ENCODE measurements around the gene HPDL.
"Not testable (repeated sequence)": the region's sequence is repeated elsewhere in the genome, so short reads cannot be mapped to it uniquely, and the experiment has no call there.

HPDL gene

DNA sequence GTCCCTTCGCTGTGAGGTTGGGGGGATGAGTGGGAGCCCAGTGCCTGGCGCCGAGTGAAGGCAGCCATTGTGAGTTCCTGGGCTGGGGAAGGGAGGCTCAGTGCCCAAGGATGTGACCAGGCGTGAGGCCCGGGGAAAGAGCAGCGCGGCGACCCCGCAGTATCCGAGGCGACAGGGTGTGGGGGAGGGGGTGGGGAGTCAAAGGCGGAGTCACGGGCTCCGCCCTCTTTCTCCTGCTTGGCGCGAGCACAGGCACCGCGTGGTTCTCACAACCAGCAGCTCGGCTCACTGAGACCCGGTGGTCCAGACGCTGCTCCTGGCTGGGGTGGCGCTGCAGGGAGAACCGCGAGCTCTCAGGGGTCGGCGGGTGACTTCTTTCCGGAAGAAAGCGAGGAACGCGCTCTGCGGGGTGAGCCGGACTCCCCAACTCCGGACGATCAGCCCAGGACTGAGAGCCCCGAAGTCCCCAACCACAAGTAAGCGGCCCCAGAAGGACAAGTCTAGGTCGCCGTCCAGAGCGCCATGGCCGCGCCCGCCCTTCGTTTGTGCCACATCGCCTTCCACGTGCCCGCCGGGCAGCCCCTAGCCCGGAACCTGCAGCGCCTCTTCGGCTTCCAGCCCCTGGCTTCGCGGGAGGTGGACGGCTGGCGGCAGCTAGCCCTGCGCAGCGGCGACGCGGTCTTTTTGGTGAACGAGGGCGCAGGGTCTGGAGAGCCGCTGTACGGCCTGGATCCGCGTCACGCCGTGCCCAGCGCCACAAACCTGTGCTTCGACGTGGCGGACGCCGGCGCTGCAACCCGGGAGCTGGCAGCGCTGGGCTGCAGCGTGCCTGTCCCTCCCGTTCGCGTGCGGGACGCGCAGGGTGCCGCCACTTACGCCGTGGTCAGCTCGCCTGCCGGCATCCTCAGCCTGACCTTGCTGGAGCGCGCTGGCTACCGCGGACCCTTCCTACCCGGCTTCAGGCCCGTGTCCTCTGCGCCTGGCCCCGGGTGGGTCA lies at the start of gene HPDL:
TSS of gene HPDL (plus strand) at position 269 of the 997 bp plus-strand sequence. CDS start at position 523, 254 bp downstream.
- Histone ChIP-seq H3K4me3 (ENCODE audit: low read depth, low read length) (no peak within 1 kb of the TSS), H3K36me3 (peaks cover 23% of the 10 kb centered on the region), H3K27ac (no peak within 1 kb of the TSS), H3K27me3 (ENCODE audit: insufficient read depth, low read depth, severe bottlenecking) (no peaks in the 10 kb centered on the region), H3K9me3 (ENCODE audit: severe bottlenecking) (no peaks in the 10 kb centered on the region)
- no peak for DNase-seq
- TF ChIP-seq, protein P1, sequence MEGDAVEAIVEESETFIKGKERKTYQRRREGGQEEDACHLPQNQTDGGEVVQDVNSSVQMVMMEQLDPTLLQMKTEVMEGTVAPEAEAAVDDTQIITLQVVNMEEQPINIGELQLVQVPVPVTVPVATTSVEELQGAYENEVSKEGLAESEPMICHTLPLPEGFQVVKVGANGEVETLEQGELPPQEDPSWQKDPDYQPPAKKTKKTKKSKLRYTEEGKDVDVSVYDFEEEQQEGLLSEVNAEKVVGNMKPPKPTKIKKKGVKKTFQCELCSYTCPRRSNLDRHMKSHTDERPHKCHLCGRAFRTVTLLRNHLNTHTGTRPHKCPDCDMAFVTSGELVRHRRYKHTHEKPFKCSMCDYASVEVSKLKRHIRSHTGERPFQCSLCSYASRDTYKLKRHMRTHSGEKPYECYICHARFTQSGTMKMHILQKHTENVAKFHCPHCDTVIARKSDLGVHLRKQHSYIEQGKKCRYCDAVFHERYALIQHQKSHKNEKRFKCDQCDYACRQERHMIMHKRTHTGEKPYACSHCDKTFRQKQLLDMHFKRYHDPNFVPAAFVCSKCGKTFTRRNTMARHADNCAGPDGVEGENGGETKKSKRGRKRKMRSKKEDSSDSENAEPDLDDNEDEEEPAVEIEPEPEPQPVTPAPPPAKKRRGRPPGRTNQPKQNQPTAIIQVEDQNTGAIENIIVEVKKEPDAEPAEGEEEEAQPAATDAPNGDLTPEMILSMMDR (IDR thresholded peaks at IDR 0.05; ENCODE audit: low read depth, low read length): no peak

DNA sequence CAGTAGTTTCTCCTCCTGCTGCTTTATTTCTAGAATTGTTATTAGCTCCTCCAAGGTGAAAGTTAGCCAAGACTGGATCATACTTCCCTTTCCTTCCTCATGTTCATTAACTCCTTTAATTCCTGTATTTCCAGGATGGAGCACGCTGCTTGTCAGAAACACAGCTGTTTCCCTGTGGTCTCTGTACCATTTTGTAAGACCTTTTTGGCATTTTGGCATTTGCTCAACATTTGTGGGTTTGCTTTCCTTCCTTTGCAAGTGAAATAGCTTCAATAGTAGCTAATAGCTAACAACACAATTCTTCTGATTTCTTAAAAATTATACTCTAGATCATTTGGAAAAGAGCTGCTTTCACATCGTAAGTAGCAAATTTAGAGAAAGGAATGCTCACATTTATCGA lies 44.3 kb upstream of the HPDL start:
- H3K27me3 ChIP-seq (ENCODE audit: insufficient read depth, low read depth, severe bottlenecking): no peaks in the 10 kb centered on the region
- TF ChIP-seq, protein P1 (IDR thresholded peaks at IDR 0.05; ENCODE audit: low read depth, low read length): no peak
- H3K27ac ChIP-seq: no peak overlapping the region
- no peak for DNase-seq
- no peak overlapping the region for H3K4me3 ChIP-seq (ENCODE audit: low read depth, low read length)
- no peaks in the 10 kb centered on the region for H3K36me3 ChIP-seq
- no peaks in the 10 kb centered on the region for H3K9me3 ChIP-seq (ENCODE audit: severe bottlenecking)

DNA sequence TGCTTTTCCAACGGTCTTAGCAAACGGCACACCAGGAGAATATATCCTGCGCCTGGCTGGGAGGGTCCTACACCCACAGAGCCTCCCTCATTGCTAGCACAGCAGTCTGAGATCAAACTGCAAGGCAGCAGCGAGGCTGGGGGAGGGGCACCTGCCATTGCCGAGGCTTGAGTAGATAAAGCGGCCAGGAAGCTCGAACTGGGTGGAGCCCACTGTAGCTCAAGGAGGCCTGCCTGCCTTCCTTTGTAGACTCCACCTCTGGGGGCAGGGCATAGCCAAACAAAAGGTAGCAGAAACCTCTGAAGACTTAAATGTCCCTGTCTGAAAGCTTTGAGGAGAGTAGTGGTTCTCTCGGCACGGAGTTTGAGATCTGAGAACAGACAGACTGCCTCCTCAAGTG lies 41.8 kb upstream of the HPDL start:
- H3K27ac ChIP-seq; H3K27me3 ChIP-seq (ENCODE audit: insufficient read depth, low read depth, severe bottlenecking); H3K36me3 ChIP-seq; H3K9me3 ChIP-seq (ENCODE audit: severe bottlenecking); H3K4me3 ChIP-seq (ENCODE audit: low read depth, low read length); DNase-seq: not testable (repeated sequence)

DNA sequence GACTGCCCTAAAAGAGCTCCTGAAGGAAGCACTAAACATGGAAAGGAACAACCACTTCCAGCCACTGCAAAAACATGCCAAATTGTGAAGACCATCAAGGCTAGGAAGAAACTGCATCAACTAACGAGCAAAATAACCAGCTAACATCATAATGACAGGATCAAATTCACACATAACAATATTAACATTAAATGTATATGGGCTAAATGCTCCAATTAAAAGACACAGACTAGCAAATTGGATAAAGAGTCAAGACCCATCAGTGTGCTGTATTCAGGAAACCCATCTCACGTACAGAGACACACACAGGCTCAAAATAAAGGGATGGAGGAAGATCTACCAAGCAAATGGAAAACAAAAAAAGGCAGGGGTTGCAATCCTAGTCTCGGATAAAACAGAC lies 40.2 kb upstream of the HPDL start:
- not testable (repeated sequence) for H3K4me3 ChIP-seq (ENCODE audit: low read depth, low read length); H3K36me3 ChIP-seq; H3K9me3 ChIP-seq (ENCODE audit: severe bottlenecking); H3K27me3 ChIP-seq (ENCODE audit: insufficient read depth, low read depth, severe bottlenecking); DNase-seq; H3K27ac ChIP-seq

DNA sequence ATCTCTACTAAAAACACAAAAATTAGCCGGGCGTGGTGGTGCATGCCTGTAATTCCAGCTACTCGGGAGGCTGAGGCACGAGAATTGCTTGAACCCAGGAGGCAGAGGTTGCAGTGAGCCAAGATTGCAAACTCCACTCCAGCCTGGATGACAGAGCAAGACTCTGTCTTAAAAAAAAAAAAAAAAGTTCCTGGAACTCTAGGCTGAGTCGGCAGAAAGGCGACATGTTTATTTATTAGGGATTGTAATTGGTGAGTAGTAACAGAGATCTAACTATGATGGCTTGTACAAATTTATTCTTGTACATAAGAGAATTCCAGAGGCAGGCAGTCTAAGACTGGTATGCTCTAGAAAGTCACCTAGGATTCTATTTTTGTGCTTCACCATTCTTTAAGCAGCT lies 35.7 kb upstream of the HPDL start:
- DNase-seq; H3K4me3 ChIP-seq (ENCODE audit: low read depth, low read length); H3K9me3 ChIP-seq (ENCODE audit: severe bottlenecking); H3K27ac ChIP-seq; H3K27me3 ChIP-seq (ENCODE audit: insufficient read depth, low read depth, severe bottlenecking); H3K36me3 ChIP-seq: not testable (repeated sequence)

DNA sequence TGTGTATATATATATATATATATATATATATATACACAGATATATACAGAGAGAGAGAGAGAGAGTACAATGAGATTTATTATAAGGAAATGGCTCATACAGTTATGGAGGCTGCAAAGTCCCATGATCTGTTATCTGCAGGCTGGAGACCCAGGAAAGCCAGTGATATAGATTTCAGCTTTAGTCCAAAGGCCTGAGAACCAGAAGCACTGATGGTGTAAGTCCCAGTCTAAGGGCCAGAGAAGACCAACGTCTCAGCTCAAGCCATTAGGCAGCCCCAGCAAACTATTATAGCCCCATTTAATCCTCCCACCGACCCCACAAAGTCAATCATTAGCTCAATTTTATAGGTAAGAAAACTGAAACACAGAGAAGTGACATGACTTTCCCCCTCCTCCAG lies 35.0 kb upstream of the HPDL start:
- DNase-seq: no peak
- Histone ChIP-seq H3K4me3 (ENCODE audit: low read depth, low read length) (no peak overlapping the region), H3K27me3 (ENCODE audit: insufficient read depth, low read depth, severe bottlenecking) (no peaks in the 10 kb centered on the region), H3K9me3 (ENCODE audit: severe bottlenecking) (no peaks in the 10 kb centered on the region), H3K27ac (no peak overlapping the region), H3K36me3 (no peaks in the 10 kb centered on the region)
- TF ChIP-seq, protein P1 (IDR thresholded peaks at IDR 0.05; ENCODE audit: low read depth, low read length): no peak

DNA sequence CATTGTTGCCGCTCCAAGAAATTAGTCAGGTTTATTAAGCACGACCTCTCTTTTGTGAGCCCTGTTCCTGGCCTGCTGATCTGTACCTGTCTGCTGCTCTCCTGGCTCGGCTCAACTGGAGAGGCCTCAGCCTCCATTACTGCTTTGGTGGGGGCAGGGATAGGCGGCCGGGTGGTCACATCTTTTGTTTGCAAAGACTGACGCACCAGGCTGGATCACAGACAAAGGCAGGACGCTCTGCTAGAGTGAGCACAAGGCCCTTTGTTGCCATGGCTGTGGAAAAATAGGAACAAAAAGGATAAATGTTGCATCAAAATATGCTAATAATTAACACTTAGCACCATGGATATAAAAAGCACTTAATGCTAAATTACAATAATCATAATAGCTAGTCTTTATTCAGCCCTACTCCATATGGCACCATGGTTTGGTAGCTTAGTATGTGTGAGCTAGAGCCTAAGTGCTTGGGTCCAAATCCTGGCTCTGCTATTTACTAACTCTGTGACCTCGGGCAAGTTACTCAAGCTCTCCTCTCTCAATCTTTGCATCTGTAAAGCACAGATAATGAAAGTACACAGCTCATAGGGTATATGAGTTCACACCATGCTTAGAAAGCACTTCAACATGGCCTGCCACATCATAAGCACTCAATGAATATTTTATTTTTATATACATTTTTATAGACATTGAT lies 28.9 kb upstream of the HPDL start:
- H3K36me3 ChIP-seq: no peaks in the 10 kb centered on the region
- no peaks in the 10 kb centered on the region for H3K9me3 ChIP-seq (ENCODE audit: severe bottlenecking)
- no peak for DNase-seq
- H3K27me3 ChIP-seq (ENCODE audit: insufficient read depth, low read depth, severe bottlenecking): no peaks in the 10 kb centered on the region
- H3K4me3 ChIP-seq (ENCODE audit: low read depth, low read length): no peak overlapping the region
- no peak overlapping the region for H3K27ac ChIP-seq
- TF ChIP-seq, protein P1 (IDR thresholded peaks at IDR 0.05; ENCODE audit: low read depth, low read length): no peak

Measured in WERI-Rb-1 (cell line).